Muscle layer of duodenum (tissue), 2 donors: Measurements from ENCODE around the gene TMEM114.
"Not testable (repeated sequence)": the region's sequence is repeated elsewhere in the genome, so short reads cannot be mapped to it uniquely, and the experiment has no call there.

Source experiments
- H3K27ac ChIP-seq: one replicate; pipeline ENCODE4 v1.7.0; 2013; ENCODE audit warnings: mild to moderate bottlenecking, low read length
- H3K27me3 ChIP-seq: one replicate; pipeline ENCODE4 v1.7.0; 2013; ENCODE audit warnings: low read depth, mild to moderate bottlenecking, control low read depth, low read length
- H3K36me3 ChIP-seq, 2 donors: one replicate each; pipeline ENCODE4 v1.7.0; 2013; ENCODE audit warnings: low read length in 2 of 2, control low read depth in 1 of 2, mild to moderate bottlenecking in 1 of 2; ENCODE audit not compliant: insufficient read depth in 2 of 2, control insufficient read depth in 1 of 2
- H3K4me1 ChIP-seq, 2 donors: one replicate each; pipeline ENCODE4 v1.7.0; 2013; ENCODE audit warnings: low read length in 2 of 2, mild to moderate bottlenecking in 2 of 2, control low read depth in 1 of 2, moderate library complexity in 1 of 2; ENCODE audit not compliant: insufficient read depth in 2 of 2, control insufficient read depth in 1 of 2
- H3K4me3 ChIP-seq, 2 donors: one replicate each; pipeline ENCODE4 v1.7.0; 2013; ENCODE audit warnings: low read length in 2 of 2, low read depth in 1 of 2, mild to moderate bottlenecking in 1 of 2
- H3K9me3 ChIP-seq, 2 donors: one replicate each; pipeline ENCODE4 v1.7.0; 2013; ENCODE audit warnings: low read length in 2 of 2, control low read depth in 1 of 2, mild to moderate bottlenecking in 1 of 2; ENCODE audit not compliant: control insufficient read depth in 1 of 2
- donor health status: healthy.

Gene TMEM114

DNA sequence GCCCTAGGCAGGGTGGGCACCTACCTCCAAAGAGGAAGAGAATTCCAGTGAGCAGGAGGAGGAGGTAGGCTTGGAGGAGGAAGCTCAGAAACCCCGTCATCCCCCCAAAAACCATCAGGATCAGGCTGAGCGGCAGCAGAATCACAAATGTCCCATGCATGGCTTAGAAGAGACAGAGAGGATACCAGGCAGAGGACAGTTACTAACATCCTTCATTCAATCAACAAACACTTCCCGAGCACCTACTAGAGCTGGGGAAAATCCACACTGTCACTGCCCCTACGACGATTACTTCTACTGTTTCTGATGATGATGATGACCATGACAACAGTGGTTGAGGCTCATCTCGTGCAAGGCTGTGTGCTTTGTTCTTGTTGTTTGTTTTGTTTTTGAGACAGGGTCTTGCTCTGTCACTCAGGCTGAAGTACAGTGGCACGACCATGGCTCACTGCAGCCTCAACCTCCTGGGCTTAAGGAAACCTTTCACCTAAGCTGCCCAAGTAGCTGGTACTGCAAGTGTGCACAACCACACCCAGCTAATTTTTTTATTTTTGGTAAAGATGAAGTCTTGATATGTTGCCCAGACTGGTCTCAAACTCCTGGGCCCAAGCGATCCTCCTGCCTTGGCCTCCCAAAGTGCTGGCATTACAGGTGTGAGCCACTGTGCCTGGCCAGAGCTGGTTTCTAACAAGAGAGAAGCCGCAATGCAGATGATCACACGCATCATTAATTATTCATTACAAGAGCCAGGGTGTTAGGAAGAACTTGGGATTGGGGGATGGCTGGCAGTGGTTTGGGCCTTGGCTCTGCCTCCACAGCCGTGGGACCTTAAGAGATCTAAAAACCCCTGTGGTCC lies 18.0 kb downstream of the TMEM114 start:
- no peak overlapping the region for H3K4me3 ChIP-seq
- H3K27me3 ChIP-seq: peaks cover 5% of the 10 kb centered on the region
- no peaks in the 10 kb centered on the region for H3K9me3 ChIP-seq
- H3K27ac ChIP-seq: no peak overlapping the region
- no peaks in the 10 kb centered on the region for H3K36me3 ChIP-seq
- no peaks in the 10 kb centered on the region for H3K4me1 ChIP-seq

DNA sequence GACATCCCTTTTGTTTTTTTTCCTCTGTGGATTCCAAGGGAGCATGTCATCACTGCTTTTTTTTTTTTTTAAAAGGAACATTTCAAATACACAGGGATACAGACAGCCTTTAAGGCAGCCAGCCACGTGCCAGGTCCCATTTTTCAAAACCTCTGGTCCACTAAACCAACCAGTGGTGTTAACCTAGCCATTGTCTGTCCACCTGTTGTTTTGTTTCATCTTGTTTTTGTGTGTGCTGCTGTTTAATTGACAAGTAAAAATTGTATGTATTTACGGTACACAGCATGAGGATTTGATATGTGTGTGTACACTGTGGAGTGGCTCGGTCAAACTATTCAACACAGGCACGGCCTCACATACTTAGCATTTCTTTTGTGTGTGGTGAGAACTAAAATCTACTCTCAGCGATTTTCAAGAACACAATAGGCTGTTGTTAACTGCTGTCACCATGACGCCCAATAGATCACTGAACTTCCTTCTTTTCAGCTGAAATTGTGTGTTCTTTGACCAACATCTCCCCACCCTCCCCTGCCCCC lies 19.2 kb downstream of the TMEM114 start:
- Histone ChIP-seq H3K27ac (no peak overlapping the region), H3K4me1 (no peaks in the 10 kb centered on the region), H3K4me3 (no peak overlapping the region), H3K36me3 (no peaks in the 10 kb centered on the region), H3K9me3 (no peaks in the 10 kb centered on the region), H3K27me3 (peaks cover 5% of the 10 kb centered on the region)

DNA sequence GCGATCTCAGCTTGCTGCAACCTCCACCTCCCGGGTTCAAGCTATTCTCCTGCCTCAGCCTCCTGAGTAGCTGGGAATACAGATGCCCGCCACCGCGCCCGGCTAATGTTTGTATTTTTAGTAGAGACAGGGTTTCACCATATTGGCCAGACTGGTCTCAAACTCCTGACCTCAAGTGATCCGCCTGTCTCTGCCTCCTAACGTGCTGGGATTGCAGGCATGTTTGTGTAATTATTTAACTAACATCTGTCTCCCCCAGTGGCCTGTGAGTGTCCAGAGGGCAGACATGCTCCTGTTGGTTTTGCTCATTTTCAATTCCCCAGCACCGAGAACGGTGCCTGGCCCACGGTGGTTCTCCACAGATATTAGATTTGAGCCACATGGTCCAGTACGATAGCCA lies 19.9 kb downstream of the TMEM114 start:
- H3K27ac ChIP-seq, H3K27me3 ChIP-seq, H3K4me3 ChIP-seq, H3K9me3 ChIP-seq, H3K36me3 ChIP-seq, H3K4me1 ChIP-seq: not testable (repeated sequence)

DNA sequence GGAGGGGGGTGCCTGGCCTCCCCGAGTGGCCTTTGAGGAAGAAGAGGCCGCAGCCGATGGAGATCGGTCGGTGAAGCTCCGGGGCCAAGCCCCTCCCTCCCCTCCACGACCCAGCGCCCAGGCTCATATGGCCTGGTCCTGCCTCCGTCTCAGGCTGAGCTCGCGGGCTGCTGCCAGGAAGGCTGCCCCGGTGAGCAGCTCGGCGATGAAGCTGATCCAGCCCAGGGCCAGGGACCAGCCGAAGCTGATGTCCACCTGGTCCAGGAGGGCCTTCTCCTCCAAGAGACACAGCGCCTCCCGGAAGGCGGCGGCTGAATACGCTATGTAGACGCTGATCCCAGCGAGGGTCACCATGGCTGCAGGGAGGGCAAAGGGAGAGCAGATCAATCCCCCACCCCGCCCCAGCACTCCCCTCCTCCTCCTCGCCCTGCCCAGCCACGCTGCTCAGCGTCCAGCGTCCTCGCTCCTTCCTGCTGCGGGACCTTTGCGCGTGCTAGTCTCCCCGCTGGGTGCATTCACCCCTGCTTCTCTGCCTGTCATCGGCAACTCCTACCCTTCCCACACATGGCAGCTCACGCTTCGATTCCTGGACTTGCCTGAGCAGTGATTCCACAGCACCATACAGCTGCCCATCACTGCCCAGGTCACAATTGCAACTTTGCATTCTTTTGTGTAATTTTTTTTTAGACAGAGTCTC lies 20.5 kb downstream of the TMEM114 start:
- Histone ChIP-seq H3K27me3 (peaks cover 5% of the 10 kb centered on the region), H3K4me3 (no peak overlapping the region), H3K27ac (no peak overlapping the region), H3K4me1 (no peaks in the 10 kb centered on the region), H3K36me3 (no peaks in the 10 kb centered on the region), H3K9me3 (no peaks in the 10 kb centered on the region)

DNA sequence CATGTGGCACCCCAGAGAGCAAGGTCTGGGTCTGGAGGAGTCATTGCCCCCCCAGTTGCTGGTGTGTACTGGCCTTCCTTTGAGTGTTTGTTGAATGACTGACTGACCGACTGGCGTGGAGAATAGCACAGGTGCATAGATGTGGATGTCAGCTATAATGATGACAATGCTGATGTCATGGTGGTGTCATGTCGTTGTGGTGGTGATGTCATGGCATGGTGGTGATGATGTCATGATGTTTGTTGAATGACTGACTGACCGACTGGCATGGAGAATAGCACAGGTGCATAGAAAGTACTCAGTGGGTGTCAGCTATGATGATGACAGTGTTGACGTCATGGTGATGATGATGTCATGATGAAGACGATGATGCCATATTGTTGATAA lies 22.1 kb downstream of the TMEM114 start:
- no peaks in the 10 kb centered on the region for H3K9me3 ChIP-seq
- H3K27me3 ChIP-seq: peaks cover 5% of the 10 kb centered on the region
- no peak overlapping the region for H3K4me3 ChIP-seq
- no peak overlapping the region for H3K27ac ChIP-seq
- H3K4me1 ChIP-seq: no peaks in the 10 kb centered on the region
- no peaks in the 10 kb centered on the region for H3K36me3 ChIP-seq

DNA sequence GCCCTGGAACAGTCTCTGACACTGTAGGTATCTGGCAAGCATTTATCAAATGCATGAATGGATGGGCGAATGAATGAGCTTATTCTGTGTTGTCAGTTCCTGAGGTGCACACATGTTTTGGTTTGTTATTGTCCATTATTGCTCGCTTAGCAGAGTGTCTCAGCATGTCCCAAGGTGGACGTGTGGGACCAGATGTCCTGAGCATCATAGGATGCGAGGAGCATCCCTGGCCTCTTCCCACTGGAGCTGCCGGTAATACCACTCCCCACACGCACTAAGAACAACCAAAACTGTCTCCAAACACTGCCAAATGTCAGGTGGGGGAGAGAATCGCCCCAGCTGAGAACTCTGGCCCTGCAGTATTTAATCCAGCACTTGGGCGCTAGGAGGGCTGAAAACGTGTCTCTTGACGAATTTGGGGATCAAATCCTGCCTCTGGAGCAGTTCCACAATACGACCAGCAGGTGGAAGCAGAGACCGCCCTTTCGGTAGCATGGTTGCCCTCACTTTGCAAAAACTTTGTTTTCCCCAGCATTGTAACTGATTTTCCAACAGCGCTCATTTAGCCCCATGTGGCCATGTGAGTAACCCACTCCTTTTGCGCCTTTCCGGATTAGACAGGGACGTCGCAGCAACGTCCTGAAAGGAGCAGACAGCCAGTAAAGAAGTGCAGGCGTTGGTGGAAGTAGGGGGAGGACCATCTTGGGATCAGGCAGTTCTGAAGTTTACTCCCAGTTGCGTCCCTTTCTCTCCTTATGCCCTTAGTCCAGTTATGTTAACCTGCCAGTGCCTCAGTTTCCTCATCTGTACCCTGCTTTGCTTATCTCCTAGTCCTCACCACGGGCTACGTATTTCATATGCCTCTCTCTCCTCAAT lies 22.7 kb downstream of the TMEM114 start:
- Histone ChIP-seq H3K36me3 (no peaks in the 10 kb centered on the region), H3K27ac (no peak overlapping the region), H3K9me3 (no peaks in the 10 kb centered on the region), H3K27me3 (peaks cover 5% of the 10 kb centered on the region), H3K4me3 (no peak overlapping the region), H3K4me1 (no peaks in the 10 kb centered on the region)

DNA sequence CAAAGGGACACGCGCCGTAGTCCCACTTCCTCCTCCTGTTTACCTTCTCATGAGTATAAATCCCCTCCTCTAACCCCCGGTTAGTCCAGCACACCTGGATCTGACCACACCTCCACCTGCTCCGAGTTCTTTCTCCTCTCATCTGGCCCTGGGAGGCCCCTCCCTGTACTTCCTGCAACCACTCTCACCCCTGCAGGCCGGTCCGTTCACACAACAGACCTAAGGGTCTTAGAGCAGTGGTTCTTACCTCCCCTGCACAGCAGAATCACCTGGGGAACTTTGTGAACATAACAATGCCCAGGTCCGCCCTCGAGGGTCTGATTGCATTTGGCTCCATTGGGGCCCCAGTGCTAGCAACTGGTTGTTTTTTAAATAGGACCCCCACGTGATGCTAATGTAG lies 24.8 kb downstream of the TMEM114 start:
- Histone ChIP-seq H3K4me1 (no peaks in the 10 kb centered on the region), H3K4me3 (no peak overlapping the region), H3K27ac (no peak overlapping the region), H3K27me3 (peaks cover 5% of the 10 kb centered on the region), H3K36me3 (no peaks in the 10 kb centered on the region), H3K9me3 (no peaks in the 10 kb centered on the region)

DNA sequence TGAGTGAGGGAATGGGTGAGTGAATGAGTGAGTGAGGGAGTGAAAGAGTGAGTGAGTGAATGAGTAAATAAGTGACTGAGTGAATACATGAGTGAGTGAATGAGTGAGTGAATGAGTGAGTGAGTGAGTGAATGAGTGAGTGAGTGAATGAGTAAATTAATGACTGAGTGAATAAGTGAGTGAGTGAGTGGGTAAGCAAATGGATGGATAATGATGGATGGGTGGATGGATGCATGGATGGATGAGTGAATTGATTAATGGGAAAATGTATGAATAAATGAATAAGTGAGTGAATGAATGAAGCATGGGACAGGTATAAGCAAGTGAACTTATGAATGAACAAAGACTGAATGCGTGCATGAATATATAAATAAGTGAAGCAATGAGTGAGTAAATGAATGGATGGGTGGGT lies 25.4 kb downstream of the TMEM114 start:
- Histone ChIP-seq H3K27ac (no peak overlapping the region), H3K4me3 (no peak overlapping the region), H3K9me3 (no peaks in the 10 kb centered on the region), H3K27me3 (peaks cover 5% of the 10 kb centered on the region), H3K36me3 (no peaks in the 10 kb centered on the region), H3K4me1 (no peaks in the 10 kb centered on the region)

DNA sequence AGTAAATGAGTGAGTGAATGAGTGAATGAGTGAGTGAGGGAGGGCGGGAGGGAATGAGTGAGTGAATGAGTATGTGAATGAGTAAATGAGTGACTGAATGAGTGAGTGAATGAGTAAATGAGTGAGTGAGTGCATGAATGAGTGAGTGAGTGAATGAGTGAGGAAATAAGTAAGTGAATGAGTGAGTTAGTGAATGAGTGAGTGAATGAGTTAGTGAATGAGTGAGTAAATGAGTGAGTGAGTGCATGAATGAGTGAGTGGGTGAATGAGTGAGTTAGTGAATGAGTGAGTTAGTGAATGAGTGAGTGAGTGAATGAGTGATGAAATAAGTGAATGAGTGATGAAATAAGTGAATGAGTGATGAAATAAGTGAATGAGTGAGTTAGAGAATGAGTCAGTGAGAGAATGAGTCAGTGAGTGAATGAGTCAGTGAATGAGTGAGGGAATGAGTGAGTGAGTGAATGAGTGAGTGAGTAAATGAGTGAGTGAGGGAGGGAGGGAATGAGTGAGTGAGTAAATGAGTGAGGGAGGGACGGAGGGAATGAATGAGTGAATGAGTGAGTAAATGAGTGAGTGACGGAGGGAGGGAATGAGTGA lies 26.3 kb downstream of the TMEM114 start:
- not testable (repeated sequence) for H3K4me1 ChIP-seq, H3K36me3 ChIP-seq, H3K4me3 ChIP-seq, H3K9me3 ChIP-seq, H3K27ac ChIP-seq, H3K27me3 ChIP-seq

DNA sequence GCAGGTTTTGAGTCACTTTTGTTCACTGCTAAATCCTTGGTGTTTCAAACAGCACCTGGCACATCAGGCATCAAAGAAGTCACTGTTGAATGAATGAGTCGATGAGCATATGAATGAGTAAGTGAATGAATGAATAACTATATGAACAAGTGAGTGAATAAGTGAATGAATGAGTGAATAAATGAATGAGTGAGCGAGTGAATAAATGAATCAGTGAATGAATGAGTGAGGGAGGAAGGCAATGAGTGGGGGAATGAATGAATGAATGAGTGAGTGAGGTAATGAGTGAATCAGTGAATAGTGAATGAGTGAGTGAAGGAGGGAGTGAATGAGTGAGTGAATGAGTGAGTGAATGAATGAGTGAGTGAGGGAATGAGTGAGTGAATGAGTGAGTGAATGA lies 28.8 kb downstream of the TMEM114 start:
- Histone ChIP-seq H3K9me3 (no peaks in the 10 kb centered on the region), H3K27ac (no peak overlapping the region), H3K36me3 (no peaks in the 10 kb centered on the region), H3K4me3 (no peak overlapping the region), H3K4me1 (no peaks in the 10 kb centered on the region), H3K27me3 (no peaks in the 10 kb centered on the region)

DNA sequence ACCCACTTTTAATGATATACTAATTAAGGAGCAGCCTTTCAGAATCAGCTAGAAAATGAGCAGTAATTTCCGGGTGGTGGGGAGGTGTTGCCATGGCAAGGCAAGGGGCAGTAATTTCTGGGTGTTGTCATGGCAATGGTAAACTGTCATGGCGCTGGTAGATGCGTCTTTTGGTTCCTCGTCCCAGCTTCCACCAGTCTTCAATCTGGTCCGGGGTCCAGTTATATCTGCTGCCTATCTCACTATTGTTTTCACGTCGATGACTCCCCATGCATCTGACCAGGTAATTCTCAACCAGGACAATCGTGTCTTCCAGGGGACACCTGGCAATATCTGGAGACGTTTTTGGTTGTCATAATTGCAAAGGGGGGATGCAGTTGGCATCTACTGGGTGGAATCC lies 34.9 kb downstream of the TMEM114 start:
- H3K4me1 ChIP-seq: no peaks in the 10 kb centered on the region
- H3K9me3 ChIP-seq: peaks cover 0 to 3% of the 10 kb centered on the region in 2 donors
- no peak overlapping the region for H3K27ac ChIP-seq
- H3K27me3 ChIP-seq: no peaks in the 10 kb centered on the region
- H3K4me3 ChIP-seq: no peak overlapping the region
- no peaks in the 10 kb centered on the region for H3K36me3 ChIP-seq
